T1000 (cell line): ENCODE data around the gene C4A.
"Not testable (repeated sequence)": the region's sequence is repeated elsewhere in the genome, so short reads cannot be mapped to it uniquely, and the experiment has no call there.

Source experiments
- DNase-seq: peaks from one replicate; lab custom pipeline; 2025; ENCODE audit warnings: mixed read lengths; lab: John Stamatoyannopoulos, UW

The C4A gene

GRCh38 chr6:31958741-31959739 lies 22.8 kb upstream of the C4A start, which contains the start of the genes NELFE and SKIC2:
NELFE (minus strand) TSS chr6:31958971; CDS start chr6:31958446, 525 bp downstream.
SKIC2 (plus strand) TSS chr6:31959175; CDS start chr6:31959193, 18 bp downstream.
- peak; percentile 97 for DNase-seq

GRCh38 chr6:31961616-31962015 lies 20.2 kb upstream of the C4A start:
- DNase-seq = no peak

DNA sequence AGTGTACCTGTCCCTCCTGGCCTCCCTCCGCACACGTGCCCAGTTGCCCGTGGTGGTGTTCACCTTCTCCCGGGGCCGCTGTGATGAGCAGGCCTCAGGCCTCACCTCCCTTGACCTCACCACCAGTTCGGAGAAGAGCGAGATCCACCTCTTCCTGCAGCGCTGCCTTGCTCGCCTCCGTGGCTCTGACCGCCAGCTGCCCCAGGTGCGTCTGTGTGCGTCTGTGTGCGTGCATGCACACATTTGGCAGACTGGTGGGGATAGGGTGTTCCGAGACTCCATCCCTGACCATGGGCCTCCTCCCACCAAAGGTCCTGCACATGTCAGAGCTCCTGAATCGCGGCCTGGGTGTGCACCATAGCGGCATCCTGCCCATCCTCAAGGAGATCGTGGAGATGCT lies 17.9 kb upstream of the C4A start:
- DNase-seq = no peak

DNA sequence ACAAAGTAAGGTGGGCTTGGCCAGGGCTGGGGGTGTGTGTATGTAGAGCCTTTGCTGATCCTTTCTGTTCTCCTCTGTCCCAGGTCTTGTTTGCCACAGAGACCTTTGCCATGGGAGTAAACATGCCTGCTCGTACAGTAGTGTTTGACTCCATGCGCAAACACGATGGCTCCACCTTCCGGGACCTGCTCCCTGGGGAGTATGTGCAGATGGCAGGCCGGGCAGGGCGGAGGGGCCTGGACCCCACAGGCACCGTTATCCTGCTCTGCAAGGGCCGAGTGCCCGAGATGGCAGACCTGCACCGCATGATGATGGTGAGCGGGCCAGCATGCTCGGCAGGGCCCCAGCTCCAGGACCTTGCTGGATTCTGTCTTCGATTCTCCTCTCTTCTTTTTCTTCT lies 16.2 kb upstream of the C4A start:
- no peak for DNase-seq

DNA sequence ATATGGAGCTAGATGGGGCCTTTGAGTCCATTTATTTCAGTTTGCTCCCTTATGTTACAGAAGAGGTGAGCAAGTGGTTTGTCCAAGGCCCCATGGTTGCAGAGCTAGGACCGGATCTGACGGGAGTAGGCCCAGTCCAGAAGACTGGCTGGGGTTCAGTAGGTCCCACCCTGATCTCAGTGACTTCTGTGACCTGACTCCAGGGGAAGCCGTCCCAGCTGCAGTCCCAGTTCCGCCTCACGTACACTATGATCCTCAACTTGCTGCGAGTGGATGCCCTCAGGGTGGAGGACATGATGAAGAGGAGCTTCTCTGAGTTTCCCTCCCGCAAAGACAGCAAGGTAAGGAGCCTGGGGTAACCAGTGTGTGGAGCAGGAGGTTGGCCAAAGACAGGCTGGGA lies 15.4 kb upstream of the C4A start:
- no peak for DNase-seq

DNA sequence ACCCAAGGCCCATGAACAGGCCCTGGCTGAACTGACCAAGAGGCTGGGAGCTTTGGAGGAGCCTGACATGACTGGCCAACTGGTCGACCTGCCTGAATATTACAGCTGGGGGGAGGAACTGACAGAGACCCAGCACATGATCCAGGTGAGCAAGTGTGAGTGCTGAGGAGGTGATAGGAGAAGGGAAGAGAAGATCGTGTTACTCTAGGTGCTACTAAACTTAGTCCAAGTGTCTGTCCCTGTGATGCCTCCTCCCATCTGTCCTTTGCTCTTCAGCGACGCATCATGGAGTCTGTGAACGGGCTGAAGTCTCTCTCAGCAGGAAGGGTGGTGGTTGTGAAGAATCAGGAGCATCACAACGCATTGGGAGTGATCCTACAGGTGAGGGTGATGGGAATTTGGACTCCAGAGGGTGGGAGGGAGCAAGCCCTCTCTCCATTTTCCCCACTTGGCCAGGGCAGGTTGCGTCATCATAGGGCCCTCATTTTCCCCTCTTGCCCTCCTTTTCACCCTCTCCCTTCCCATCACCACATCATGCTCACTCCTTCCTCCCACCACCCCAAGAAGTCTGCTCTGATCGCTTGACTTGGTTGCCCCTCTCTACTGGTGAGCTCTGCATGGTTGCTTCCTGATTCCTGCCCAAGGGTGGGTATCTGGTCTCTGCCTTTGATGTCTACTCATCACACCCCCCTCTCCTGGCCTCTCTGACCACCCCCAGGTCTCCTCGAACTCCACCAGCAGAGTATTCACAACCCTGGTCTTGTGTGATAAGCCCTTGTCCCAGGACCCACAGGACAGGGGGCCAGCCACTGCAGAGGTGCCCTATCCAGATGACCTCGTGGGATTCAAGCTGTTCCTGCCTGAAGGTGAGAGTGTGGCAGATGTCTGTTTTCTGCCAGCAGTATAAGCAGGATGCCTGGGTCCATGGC lies 14.6 kb upstream of the C4A start:
- DNase-seq = no peak

DNA sequence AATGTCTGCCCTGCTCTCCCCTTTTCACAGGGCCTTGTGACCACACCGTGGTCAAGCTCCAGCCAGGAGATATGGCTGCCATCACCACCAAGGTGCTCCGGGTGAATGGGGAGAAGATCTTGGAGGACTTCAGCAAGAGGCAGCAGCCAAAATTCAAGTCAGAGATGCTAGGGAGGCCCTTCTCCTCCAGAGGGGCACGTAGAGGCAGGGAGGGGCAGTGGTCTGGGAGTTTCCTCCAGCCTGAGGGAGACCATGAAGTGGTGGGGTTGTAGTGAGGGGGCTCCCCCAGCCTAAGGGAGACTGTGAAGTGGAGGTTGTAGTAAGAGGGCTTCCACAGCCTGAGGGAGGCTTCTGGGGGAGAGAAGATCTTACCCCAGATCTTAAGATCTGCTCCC lies 13.9 kb upstream of the C4A start:
- no peak for DNase-seq

- DNase-seq = no peak
Observed at GRCh38 chr6:31968326-31968725, 13.5 kb upstream of the C4A start.

DNA sequence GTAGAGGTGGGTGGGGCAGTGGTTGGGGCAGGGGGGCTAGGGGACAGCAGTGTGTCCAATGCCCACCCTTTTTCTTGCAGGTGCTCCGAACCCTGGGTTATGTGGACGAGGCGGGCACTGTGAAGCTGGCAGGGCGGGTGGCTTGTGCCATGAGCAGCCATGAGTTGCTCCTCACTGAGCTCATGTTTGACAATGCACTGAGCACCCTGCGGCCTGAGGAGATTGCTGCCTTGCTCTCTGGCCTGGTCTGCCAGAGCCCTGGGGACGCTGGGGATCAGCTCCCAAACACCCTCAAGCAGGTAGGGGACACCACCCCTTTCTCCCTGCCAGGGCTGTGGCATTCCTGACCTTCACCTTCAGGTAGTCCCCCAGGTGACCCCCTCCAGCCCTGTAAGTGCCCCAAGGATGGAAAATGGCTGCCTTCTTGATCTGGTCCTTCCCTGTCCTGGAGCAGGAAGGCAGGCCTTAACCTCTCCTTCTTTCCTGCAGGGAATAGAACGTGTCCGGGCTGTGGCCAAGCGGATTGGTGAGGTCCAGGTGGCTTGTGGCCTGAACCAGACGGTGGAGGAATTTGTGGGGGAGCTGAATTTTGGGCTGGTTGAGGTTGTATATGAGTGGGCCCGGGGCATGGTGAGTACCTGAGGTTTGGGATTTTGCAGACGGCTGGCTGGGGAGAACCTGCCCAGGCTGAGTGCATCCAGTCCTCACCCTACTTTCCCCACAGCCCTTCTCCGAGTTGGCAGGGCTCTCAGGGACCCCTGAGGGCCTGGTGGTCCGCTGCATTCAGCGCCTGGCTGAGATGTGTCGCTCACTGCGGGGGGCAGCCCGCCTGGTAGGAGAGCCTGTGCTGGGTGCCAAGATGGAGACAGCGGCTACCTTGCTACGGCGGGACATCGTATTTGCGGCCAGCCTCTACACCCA lies 12.8 kb upstream of the C4A start:
- no peak for DNase-seq

- DNase-seq = no peak
Observed at GRCh38 chr6:31969712-31970603, 11.9 kb upstream of the C4A start.

DNA sequence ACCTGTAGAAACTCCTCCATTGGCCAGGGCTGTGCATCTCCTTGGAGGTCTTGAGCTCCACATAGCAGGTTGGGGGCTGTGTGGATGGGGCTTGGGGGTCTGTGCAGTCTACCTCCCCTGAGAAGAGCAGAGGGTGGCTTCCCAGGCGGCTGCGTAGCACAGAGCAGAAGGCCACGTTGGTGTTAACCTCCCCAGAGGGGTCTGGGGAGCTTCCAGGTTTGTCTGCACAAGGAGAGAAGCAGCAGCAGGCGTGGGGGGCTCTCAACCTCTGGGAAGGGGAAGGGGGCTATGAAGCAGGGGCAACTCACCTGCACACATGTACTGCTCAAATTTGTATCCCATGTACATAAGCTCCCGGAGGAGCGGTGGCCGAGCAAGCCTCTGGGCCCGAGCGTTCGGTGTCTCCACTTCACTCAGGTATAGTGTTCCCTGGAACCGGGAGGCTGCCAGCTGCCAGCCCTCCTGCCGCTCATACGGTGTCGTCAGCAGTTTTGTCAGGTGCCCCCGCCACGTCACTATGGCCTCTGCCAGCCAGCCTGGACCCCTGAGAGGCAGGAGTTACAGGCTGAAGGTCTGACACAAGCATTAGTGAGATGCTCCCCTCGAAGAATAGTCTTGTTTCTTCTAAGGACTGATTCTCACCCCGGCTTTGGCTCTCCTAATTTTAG lies 11.1 kb upstream of the C4A start:
- DNase-seq = no peak

DNA sequence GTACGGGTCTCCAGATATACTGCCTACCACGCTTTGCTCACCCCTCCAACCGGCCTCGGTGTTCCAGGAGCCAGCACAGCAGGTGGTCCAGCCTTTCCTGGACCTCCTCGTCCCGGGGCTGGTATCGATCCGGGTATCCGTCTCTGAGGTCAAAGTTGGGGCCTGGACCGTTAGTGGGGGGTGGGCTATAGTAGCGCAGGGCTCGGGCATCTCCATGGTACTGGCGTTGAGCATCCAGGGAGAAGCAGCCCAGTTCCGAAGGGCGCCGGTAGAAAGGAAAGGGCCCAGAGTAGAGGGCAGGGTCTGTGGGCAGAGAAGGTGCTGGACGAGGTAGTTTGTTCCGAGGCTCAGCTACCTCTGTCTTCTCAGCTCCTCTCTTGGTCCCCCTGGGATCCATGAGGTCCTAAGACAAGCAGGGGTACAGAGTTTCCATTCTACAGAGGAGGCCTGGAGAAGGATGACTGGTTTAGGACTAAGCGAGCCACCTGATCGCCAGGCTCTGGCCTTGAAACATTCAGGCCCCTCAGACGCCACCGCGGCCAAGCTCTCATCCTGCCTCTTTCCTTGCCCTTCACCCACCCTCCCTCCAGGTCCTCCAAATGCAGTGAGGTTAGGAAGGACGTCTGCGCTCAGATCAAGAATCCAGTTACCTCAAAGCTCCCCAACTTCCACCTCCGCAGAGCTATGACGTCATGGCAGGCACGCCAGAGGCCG lies 10.4 kb upstream of the C4A start:
- no peak for DNase-seq

- peak; percentile 99 for DNase-seq
Observed at GRCh38 chr6:31971993-31972708, 9.7 kb upstream of the C4A start, which contains the start of gene DXO. DXO (minus strand) TSS chr6:31972138; CDS start chr6:31971675, 463 bp downstream.

- no peak for DNase-seq
Observed at GRCh38 chr6:31972709-31973350, 9.0 kb upstream of the C4A start.

DNA sequence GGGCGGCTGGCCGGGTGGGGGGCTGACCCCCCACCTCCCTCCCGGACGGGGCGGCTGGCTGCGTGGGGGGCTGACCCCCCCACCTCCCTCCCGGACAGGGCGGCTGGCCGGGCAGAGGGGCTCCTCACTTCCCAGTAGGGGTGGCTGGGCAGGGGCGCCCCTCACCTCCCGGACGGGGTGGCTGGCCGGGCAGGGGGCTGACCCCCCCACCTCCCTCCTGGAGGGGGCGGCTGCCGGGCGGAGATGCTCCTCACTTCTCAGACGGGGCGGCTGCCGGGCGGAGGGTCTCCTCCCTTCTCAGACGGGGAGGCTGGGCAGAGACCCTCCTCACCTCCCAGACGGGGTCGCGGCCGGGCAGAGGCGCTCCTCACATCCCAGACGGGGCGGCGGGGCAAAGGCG lies 5.8 kb upstream of the C4A start:
- DNase-seq = not testable (repeated sequence)

DNA sequence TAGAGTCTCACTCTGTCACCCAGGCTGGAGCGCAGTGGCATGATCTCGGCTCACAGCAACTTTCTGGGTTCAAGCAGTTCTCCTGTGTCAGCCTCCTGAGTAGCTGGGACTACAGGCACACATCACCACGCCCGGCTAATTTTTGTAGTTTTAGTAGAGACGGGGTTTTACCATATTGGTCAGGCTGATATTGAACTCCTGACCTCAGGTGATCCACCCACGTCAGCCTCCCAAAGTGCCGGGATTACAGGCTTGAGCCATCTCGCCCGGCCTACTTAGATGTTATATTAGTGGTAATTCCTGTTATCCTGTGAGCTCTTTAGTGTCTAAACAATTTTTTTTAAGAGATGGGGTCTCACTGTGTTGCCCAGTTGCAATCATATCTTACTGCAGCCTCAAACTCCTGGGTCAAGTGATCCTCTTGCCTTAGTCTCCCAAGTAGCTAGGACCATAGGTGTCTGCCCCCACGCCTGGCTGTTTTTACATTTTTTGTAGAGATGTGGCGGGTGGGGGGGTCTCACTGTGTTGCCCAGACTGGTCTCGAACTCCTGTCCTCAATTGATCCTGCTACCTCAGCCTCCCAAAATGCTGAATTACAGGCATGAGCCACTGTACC lies 3.9 kb upstream of the C4A start:
- DNase-seq = no peak

- DNase-seq = no peak
Observed at GRCh38 chr6:31978831-31979230, 3.0 kb upstream of the C4A start.
